H9 (cell line): ENCODE measurements around the gene MINAR1. TPM values are rescaled to one million over a fixed set of nuclear protein-coding genes. Genes with fewer than 3 reads are reported as not detected.

ENCODE experiments used
- DNase-seq: peaks from one replicate; pipeline ENCODE4 v3.0.0-alpha.2; 2017
- H2AFZ ChIP-seq: one replicate; pipeline ENCODE4 v1.6.1; 2013; ENCODE audit warnings: mild to moderate bottlenecking, low read length, control low read depth, moderate library complexity
- H2AK5ac ChIP-seq: 2 replicates; pipeline ENCODE4 v1.6.1; 2013; ENCODE audit warnings: low read length, control low read depth, mixed read lengths; ENCODE audit not compliant: insufficient read length
- H2BK120ac ChIP-seq: one replicate; pipeline ENCODE4 v1.6.1; 2013; ENCODE audit warnings: low read depth, mild to moderate bottlenecking, low read length, control low read depth, inconsistent platforms; ENCODE audit not compliant: poor library complexity, severe bottlenecking
- H2BK12ac ChIP-seq: 2 replicates; pipeline ENCODE4 v1.6.1; 2013; ENCODE audit warnings: low read length, control low read depth, mixed read lengths, low read depth; ENCODE audit not compliant: insufficient read length
- H2BK15ac ChIP-seq: 2 replicates; pipeline ENCODE4 v1.6.1; 2013; ENCODE audit warnings: low read depth, low read length, control low read depth
- H2BK20ac ChIP-seq: one replicate; pipeline ENCODE4 v1.6.1; 2013; ENCODE audit warnings: low read depth, mild to moderate bottlenecking, low read length, control low read depth, inconsistent platforms; ENCODE audit not compliant: poor library complexity, severe bottlenecking
- H2BK5ac ChIP-seq: 2 replicates; pipeline ENCODE4 v1.6.1; 2013; ENCODE audit warnings: low read length, control low read depth, mixed read lengths; ENCODE audit not compliant: insufficient read length
- H3K14ac ChIP-seq: 2 replicates; pipeline ENCODE4 v1.6.1; 2013; ENCODE audit warnings: low read length, control low read depth; ENCODE audit not compliant: insufficient read depth
- H3K18ac ChIP-seq: 2 replicates; pipeline ENCODE4 v1.6.1; 2013; ENCODE audit warnings: low read depth, mild to moderate bottlenecking, mixed read lengths, low read length, control low read depth; ENCODE audit not compliant: insufficient read length
- H3K23ac ChIP-seq: 2 replicates; pipeline ENCODE4 v1.6.1; 2013; ENCODE audit warnings: low read length, control low read depth, mixed read lengths, low read depth; ENCODE audit not compliant: insufficient read length
- H3K23me2 ChIP-seq: 2 replicates; pipeline ENCODE4 v1.6.1; 2013; ENCODE audit warnings: low read depth, mild to moderate bottlenecking, mixed read lengths, low read length, control low read depth; ENCODE audit not compliant: insufficient read length, poor library complexity, severe bottlenecking
- H3K27ac ChIP-seq: 2 replicates; pipeline ENCODE4 v1.5.1; 2013; ENCODE audit warnings: low read length, control low read depth, mixed read lengths, low read depth; ENCODE audit not compliant: insufficient read length
- H3K27me3 ChIP-seq: 2 replicates; pipeline ENCODE4 v1.6.1; 2013; ENCODE audit warnings: low read length, control low read depth, inconsistent platforms; ENCODE audit not compliant: insufficient read depth
- H3K4ac ChIP-seq: 2 replicates; pipeline ENCODE4 v1.6.1; 2013; ENCODE audit warnings: low read depth, mild to moderate bottlenecking, control low read depth, inconsistent platforms, low read length, moderate library complexity
- H3K4me1 ChIP-seq: 2 replicates; pipeline ENCODE4 v1.6.1; 2013; ENCODE audit warnings: low read length, control low read depth, inconsistent platforms; ENCODE audit not compliant: insufficient read depth
- H3K4me2 ChIP-seq: 2 replicates; pipeline ENCODE4 v1.6.1; 2013; ENCODE audit warnings: low read length, control low read depth, mixed read lengths; ENCODE audit not compliant: insufficient read length, insufficient read depth
- H3K56ac ChIP-seq: 2 replicates; pipeline ENCODE4 v1.6.1; 2013; ENCODE audit warnings: low read depth, mild to moderate bottlenecking, mixed read lengths, low read length, control low read depth; ENCODE audit not compliant: insufficient read length
- H3K79me1 ChIP-seq: 2 replicates; pipeline ENCODE4 v1.6.1; 2013; ENCODE audit warnings: low read depth, mild to moderate bottlenecking, moderate library complexity, low read length, control low read depth, inconsistent platforms; ENCODE audit not compliant: insufficient read depth, poor library complexity, severe bottlenecking
- H3K79me2 ChIP-seq: 2 replicates; pipeline ENCODE4 v1.6.1; 2013; ENCODE audit warnings: low read length, control low read depth, inconsistent platforms; ENCODE audit not compliant: insufficient read depth
- H3K9ac ChIP-seq: 2 replicates; pipeline ENCODE4 v1.6.1; 2013; ENCODE audit warnings: low read length, control low read depth, mixed read lengths; ENCODE audit not compliant: insufficient read length; ENCODE audit errors: extremely low read depth
- H3K9me3 ChIP-seq: one replicate; pipeline ENCODE4 v1.6.1; 2013; ENCODE audit warnings: low read depth, low read length, inconsistent platforms; ENCODE audit not compliant: control insufficient read depth
- H3T11ph ChIP-seq: one replicate; pipeline ENCODE4 v1.6.1; 2013; ENCODE audit warnings: mild to moderate bottlenecking, low read length, control low read depth, inconsistent platforms
- H4K20me1 ChIP-seq: one replicate; pipeline ENCODE4 v1.6.1; 2013; ENCODE audit not compliant: control insufficient read depth, insufficient read length, insufficient read depth
- H4K5ac ChIP-seq: 2 replicates; pipeline ENCODE4 v1.6.1; 2013; ENCODE audit warnings: low read depth, mild to moderate bottlenecking, mixed read lengths, low read length, control low read depth; ENCODE audit not compliant: insufficient read length
- H4K8ac ChIP-seq: replicated peaks from 2 replicates; pipeline ENCODE4 v1.6.1; 2013; ENCODE audit warnings: low read length, control low read depth, mixed read lengths, low read depth; ENCODE audit not compliant: insufficient read length
- H4K91ac ChIP-seq: 2 replicates; pipeline ENCODE4 v1.6.1; 2013; ENCODE audit warnings: low read depth, mild to moderate bottlenecking, moderate library complexity, mixed read lengths, low read length, control low read depth; ENCODE audit not compliant: insufficient read length
- H3K27ac Mint-ChIP-seq, 3 experiments: 2 replicates in 2 of 3; 3 replicates in 1 of 3; pipeline ENCODE4 v1.8.0; 2020 to 2021; ENCODE audit warnings: mixed read lengths in 3 of 3, mild to moderate bottlenecking in 1 of 3, moderate library complexity in 1 of 3
- H3K27me3 Mint-ChIP-seq: 2 replicates; pipeline ENCODE4 v1.8.0; 2021; ENCODE audit warnings: low read depth, mild to moderate bottlenecking, moderate library complexity, mixed read lengths
- H3K36me3 Mint-ChIP-seq, 3 experiments: 2 replicates in 2 of 3; 3 replicates in 1 of 3; pipeline ENCODE4 v1.8.0; 2020 to 2021; ENCODE audit warnings: low read depth in 3 of 3, mixed read lengths in 3 of 3; ENCODE audit not compliant: insufficient read depth in 1 of 3
- H3K4me1 Mint-ChIP-seq, 2 experiments: 2 replicates each; pipeline ENCODE4 v1.8.0; 2020; ENCODE audit warnings: mixed read lengths in 2 of 2
- H3K4me3 Mint-ChIP-seq, 2 experiments: 2 replicates in 1 of 2; 3 replicates in 1 of 2; pipeline ENCODE4 v1.8.0; 2020 to 2021; ENCODE audit warnings: mild to moderate bottlenecking in 2 of 2, mixed read lengths in 2 of 2, moderate library complexity in 1 of 2
- H3K9me3 Mint-ChIP-seq, 2 experiments: 2 replicates in 1 of 2; 3 replicates in 1 of 2; pipeline ENCODE4 v1.8.0; 2020; ENCODE audit warnings: mild to moderate bottlenecking in 2 of 2, mixed read lengths in 2 of 2, moderate library complexity in 1 of 2
- CTCF ChIP-seq: fragments of 200-600 bp; sonication (generic); conservative IDR thresholded peaks from 3 replicates; pipeline ENCODE4 v1.8.0; 2021; ENCODE audit warnings: antibody characterized with exemption, mild to moderate bottlenecking
- WGBS: extraction: QIAGEN DNeasy Blood & Tissue Kit; methylation state at CpG from one replicate; pipeline ENCODE4 v1.1.7; 2013; ENCODE audit warnings: missing lambda C conversion rate, low lambda C conversion rate, mixed read lengths; ENCODE audit not compliant: insufficient read length; ENCODE audit errors: extremely low coverage; 5-methylcytosine and 5-hydroxymethylcytosine counted together
- total RNA-seq: library from RNA; stranded (reverse); gene quantifications from 2 replicates; pipeline ENCODE4 v1.2.1, GENCODE V29; 2021

Gene MINAR1
- total RNA-seq, 1 experiment from 2014 or later = 0.74 TPM

GRCh38 chr15:79399606-79400005, 32.5 kb upstream of the MINAR1 start:
- Histone ChIP-seq H3K9me3 (no peaks in the 10 kb centered on the region), H3K4me1 (0 out of 2 replicates have a peak, but pooled peaks cover 2% of the 10 kb centered on the region), H2BK12ac (no peak overlapping the region), H3K14ac (no peak overlapping the region), H4K20me1 (no peaks in the 10 kb centered on the region), H3K27ac (no peak overlapping the region), H2BK120ac (no peak overlapping the region), H3K4me2 (no peak overlapping the region), H2BK5ac (no peak overlapping the region), H3K9ac (no peak overlapping the region), H3K56ac (no peak overlapping the region), H2BK20ac (no peak overlapping the region), H4K5ac (no peak overlapping the region), H3T11ph (no peak overlapping the region), H4K91ac (no peak overlapping the region), H2AK5ac (no peak overlapping the region), H3K23ac (no peak overlapping the region), H3K79me2 (no peaks in the 10 kb centered on the region), H3K18ac (no peak overlapping the region), H2AFZ (no peak overlapping the region), H2BK15ac (no peak overlapping the region), H3K4ac (no peak overlapping the region), H3K27me3 (no peaks in the 10 kb centered on the region), H3K23me2 (no peaks in the 10 kb centered on the region), H3K79me1 (no peaks in the 10 kb centered on the region), H4K8ac (no peak overlapping the region)
- Mint-ChIP-seq H3K27ac (no peak overlapping the region), H3K36me3 (no peaks in the 10 kb centered on the region; a peak in 1 of 7 replicates), H3K9me3 (no peaks in the 10 kb centered on the region), H3K4me1 (peaks cover 4 to 6% of the 10 kb centered on the region in 2 experiments), H3K4me3 (no peak overlapping the region), H3K27me3 (no peaks in the 10 kb centered on the region)
- no CpG with 5 or more reads among the region's 4 CpGs for WGBS
- TF ChIP-seq CTCF = no peak
- DNase-seq = no peak
